Natural killer cell treated with Interleukin-12 subunit alpha and Interleukin-12 subunit beta and Interleukin-15 and Interleukin-18, amount 100 ng/mL, for 72 hours (primary cell): ENCODE data around the gene FREM3. TPM values are rescaled to one million over a fixed set of nuclear protein-coding genes. Genes with fewer than 3 reads are reported as not detected.

ENCODE experiments used
- ATAC-seq, 2 donors: fragments of 150-1000 bp; cut with Tn5 transposase in 1 of 2; sonication (Bioruptor Pico), chemical (Tn5 transposase) in 1 of 2; 2 replicates each; pipeline ENCODE4 v1.10.0; 2021
- DNase-seq: peaks from one replicate; pipeline ENCODE4 v3.0.0; 2022; ENCODE audit warnings: low spot score
- H3K27ac Mint-ChIP-seq, 2 donors: 1 replicate in 1 of 2; 2 replicates in 1 of 2; pipeline ENCODE4 v1.8.0; 2022; ENCODE audit warnings: mixed read lengths in 2 of 2, mild to moderate bottlenecking in 1 of 2, moderate library complexity in 1 of 2
- H3K27me3 Mint-ChIP-seq, 2 donors: 1 replicate in 1 of 2; 2 replicates in 1 of 2; pipeline ENCODE4 v1.8.0; 2022; ENCODE audit warnings: mixed read lengths in 2 of 2
- H3K36me3 Mint-ChIP-seq: one replicate; pipeline ENCODE4 v1.8.0; 2022; ENCODE audit warnings: mixed read lengths
- H3K4me1 Mint-ChIP-seq, 2 donors: 1 replicate in 1 of 2; 2 replicates in 1 of 2; pipeline ENCODE4 v1.8.0; 2022; ENCODE audit warnings: low read depth in 2 of 2, mixed read lengths in 2 of 2, mild to moderate bottlenecking in 1 of 2
- H3K4me3 Mint-ChIP-seq: one replicate; pipeline ENCODE4 v1.8.0; 2022; ENCODE audit warnings: mixed read lengths
- H3K9me3 Mint-ChIP-seq: 2 replicates; pipeline ENCODE4 v1.8.0; 2022; ENCODE audit warnings: mixed read lengths
- total RNA-seq, 2 donors: library from RNA; stranded (reverse); gene quantifications; one replicate each; pipeline ENCODE4 v1.2.3, GENCODE V29; 2022

FREM3 gene
- total RNA-seq, 2 donors from 2014 or later, result not detected

DNA sequence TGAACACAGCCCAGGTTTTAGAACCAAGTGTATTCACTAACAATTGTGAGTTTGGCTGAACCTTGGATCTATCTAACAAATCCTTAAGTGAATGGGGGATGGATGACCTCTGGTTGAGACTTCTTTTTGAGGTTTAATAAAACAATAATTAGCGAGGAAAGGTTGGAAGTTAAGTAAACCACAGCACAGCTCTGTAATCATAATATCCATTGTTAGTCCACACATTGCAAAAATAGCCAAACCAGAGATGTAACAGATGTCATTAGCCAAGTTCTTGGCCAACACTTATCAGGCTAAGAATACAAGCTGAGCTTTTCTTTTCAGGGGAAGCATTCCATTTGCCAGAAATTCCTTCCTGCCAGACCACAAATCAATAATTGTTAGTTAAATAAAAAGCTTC, 59.1 kb downstream of the FREM3 start:
- H3K27ac Mint-ChIP-seq, result no peak overlapping the region
- peaks cover under 1% of the 10 kb centered on the region for H3K36me3 Mint-ChIP-seq
- peaks cover 5% of the 10 kb centered on the region for H3K9me3 Mint-ChIP-seq
- no peak overlapping the region for H3K4me3 Mint-ChIP-seq
- no peak for DNase-seq
- no peaks in the 10 kb centered on the region for H3K4me1 Mint-ChIP-seq
- H3K27me3 Mint-ChIP-seq, result no peaks in the 10 kb centered on the region
- no peak for ATAC-seq

- Mint-ChIP-seq H3K4me3 (no peak overlapping the region), H3K36me3 (no peaks in the 10 kb centered on the region), H3K4me1 (no peaks in the 10 kb centered on the region), H3K27me3 (peaks cover 12 to 22% of the 10 kb centered on the region in 2 donors), H3K9me3 (peaks cover 9% of the 10 kb centered on the region), H3K27ac (no peak overlapping the region)
- ATAC-seq (no peak), DNase-seq (no peak)
Measured at GRCh38 chr4:143634763-143635162, 65.7 kb downstream of the FREM3 start.

DNA sequence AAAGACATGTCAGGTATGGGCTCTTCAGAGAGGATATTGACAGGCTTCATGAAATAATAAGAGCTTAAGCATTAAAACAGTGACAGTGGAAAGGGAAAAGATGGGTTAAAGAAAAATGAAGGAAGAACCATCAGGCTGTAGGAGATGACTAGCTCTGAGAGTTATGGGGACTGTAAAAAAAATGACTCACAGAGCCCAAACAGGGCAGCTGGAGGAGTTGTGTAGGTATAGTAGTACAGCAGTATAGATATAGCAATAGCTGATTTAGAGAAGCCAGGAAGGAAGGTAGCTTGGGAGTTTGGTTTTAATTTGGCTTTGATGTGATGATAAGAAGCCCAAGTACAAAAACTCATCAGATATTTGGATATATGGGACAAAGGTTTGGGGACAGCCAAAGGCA, 66.6 kb downstream of the FREM3 start:
- Mint-ChIP-seq H3K4me3 (no peak overlapping the region), H3K4me1 (no peaks in the 10 kb centered on the region), H3K9me3 (peaks cover 9% of the 10 kb centered on the region), H3K36me3 (no peaks in the 10 kb centered on the region), H3K27ac (no peak overlapping the region), H3K27me3 (peaks cover 12 to 22% of the 10 kb centered on the region in 2 donors)
- ATAC-seq, result no peak
- DNase-seq, result no peak

GRCh38 chr4:143626134-143626911, 74.2 kb downstream of the FREM3 start:
- no peak overlapping the region for H3K4me3 Mint-ChIP-seq
- H3K9me3 Mint-ChIP-seq, result peaks cover 12% of the 10 kb centered on the region
- H3K36me3 Mint-ChIP-seq, result no peaks in the 10 kb centered on the region

DNA sequence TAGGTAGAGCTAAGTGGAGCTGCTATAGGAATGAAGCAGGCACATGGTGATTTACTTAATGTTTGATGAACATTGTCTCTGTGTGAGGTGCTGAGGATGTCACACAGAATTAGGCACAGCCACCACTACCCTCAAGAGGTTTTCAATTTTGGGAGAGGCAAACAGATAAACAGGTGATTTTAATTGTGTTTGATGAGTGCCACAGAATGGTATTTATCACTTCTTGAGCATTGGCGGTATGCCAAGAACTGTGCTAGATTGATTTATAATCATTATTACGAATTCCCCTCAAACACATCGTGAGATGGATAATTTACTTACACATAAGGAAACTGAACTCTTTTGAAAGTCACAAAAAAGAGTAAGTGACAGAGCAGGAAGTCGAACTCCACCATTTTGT, 74.8 kb downstream of the FREM3 start:
- H3K4me1 Mint-ChIP-seq, result no peaks in the 10 kb centered on the region
- H3K27me3 Mint-ChIP-seq, result no peaks in the 10 kb centered on the region
- no peaks in the 10 kb centered on the region for H3K36me3 Mint-ChIP-seq
- peaks cover 12% of the 10 kb centered on the region for H3K9me3 Mint-ChIP-seq
- no peak overlapping the region for H3K4me3 Mint-ChIP-seq
- DNase-seq, result no peak
- H3K27ac Mint-ChIP-seq, result no peak overlapping the region
- ATAC-seq, result no peak

More at GRCh38 chr4:143626134-143626911, 74.2 kb downstream of the FREM3 start:
- Mint-ChIP-seq H3K27ac (no peak overlapping the region), H3K4me1 (no peaks in the 10 kb centered on the region), H3K27me3 (peaks cover 0 to 2% of the 10 kb centered on the region in 2 donors)
- ATAC-seq (no peak), DNase-seq (no peak)

- ATAC-seq (no peak), DNase-seq (no peak)
- Mint-ChIP-seq H3K9me3 (peaks cover 12% of the 10 kb centered on the region), H3K4me1 (no peaks in the 10 kb centered on the region), H3K27ac (no peak overlapping the region), H3K27me3 (peaks cover 0 to 4% of the 10 kb centered on the region in 2 donors), H3K4me3 (no peak overlapping the region), H3K36me3 (no peaks in the 10 kb centered on the region)
Measured at GRCh38 chr4:143623896-143624295, 76.6 kb downstream of the FREM3 start.

DNA sequence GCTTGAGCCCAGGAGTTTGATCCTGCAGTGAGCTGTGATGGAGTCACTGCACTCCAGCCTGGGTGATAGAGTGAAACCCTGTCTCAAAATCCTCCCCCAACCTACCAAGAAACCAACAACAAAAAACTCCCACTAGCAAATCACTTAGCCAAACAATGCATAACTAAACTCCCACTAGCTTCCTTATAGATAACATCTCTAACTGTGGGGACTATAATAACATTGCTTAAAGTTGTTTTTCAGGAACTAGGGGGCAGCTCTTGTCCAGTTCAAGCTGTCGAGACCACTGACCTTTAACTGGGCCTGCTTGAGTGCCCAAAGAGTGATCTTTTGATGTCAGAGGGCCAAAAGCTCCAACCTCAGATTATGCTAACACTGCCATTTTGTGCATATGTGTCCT, 81.7 kb downstream of the FREM3 start:
- Mint-ChIP-seq H3K4me3 (no peak overlapping the region), H3K27ac (no peak overlapping the region), H3K9me3 (peaks cover 4% of the 10 kb centered on the region), H3K27me3 (peaks cover 3 to 18% of the 10 kb centered on the region in 2 donors), H3K36me3 (no peaks in the 10 kb centered on the region), H3K4me1 (peaks cover 5 to 6% of the 10 kb centered on the region in 2 donors)
- ATAC-seq, result no peak
- DNase-seq, result no peak

DNA sequence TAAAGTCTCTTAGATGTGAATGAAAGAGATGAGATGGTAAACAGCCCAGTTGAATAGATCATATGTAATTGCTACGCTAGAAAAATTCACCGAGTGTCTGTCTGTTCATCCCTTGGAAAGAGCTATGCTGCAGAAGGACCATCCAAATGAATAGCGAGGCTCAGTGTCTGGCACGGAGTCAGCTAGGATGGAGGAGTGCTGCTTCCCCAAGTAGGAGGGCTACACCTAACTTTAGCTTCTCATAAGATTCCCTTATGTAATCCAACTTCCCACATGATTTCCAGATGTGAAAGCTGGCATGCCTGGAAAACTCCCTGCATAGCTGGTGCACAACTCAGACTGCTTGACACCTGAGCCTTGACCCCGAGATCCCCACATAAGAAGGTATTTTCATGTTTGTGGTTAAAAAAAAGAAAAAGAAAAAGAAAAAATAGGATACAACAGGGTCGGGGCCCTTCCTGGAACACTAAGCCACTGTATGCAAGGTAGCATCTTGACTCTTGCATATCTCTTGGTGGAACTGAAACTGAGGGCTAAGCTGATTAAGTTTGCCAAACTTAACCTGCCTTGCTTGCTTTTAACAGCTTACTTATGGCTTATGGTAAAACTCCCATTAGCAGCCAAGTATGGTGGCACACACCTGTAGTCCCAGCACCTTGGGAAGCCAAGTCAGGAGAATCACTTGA, 82.3 kb downstream of the FREM3 start:
- Mint-ChIP-seq H3K4me3 (no peak overlapping the region), H3K36me3 (no peaks in the 10 kb centered on the region), H3K4me1 (peaks cover 5 to 6% of the 10 kb centered on the region in 2 donors), H3K9me3 (peaks cover 4% of the 10 kb centered on the region), H3K27me3 (peaks cover 3 to 18% of the 10 kb centered on the region in 2 donors), H3K27ac (no peak overlapping the region)
- ATAC-seq (no peak), DNase-seq (no peak)

- Mint-ChIP-seq H3K27me3 (peaks cover 3 to 18% of the 10 kb centered on the region in 2 donors), H3K36me3 (no peaks in the 10 kb centered on the region), H3K4me1 (peaks cover 5 to 6% of the 10 kb centered on the region in 2 donors), H3K4me3 (no peak overlapping the region), H3K9me3 (peaks cover 4% of the 10 kb centered on the region), H3K27ac (no peak overlapping the region)
- ATAC-seq, result peak; percentile 55 to 79
- DNase-seq, result no peak
Measured at GRCh38 chr4:143616771-143617170, 83.7 kb downstream of the FREM3 start.

DNA sequence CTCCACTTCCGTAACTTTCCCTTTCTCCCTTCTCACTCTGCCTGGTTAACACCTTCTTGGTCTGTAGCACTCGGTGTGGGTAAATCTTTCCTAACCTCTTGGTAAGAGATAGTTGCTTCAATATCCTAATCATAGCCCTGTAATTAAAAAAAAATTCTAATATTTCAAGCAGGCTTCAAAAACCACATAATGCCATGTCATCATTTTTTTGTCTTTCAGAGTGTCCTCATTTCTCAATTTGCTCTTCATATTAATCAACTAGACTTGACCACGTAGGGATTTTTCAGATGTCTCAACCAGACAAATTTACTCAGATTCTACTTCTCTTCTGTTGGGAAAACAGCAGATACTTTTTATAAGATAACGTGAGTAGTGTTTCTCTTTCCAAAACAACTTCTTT, 91.0 kb downstream of the FREM3 start:
- H3K27me3 Mint-ChIP-seq, result peaks cover 0 to 4% of the 10 kb centered on the region in 2 donors
- H3K36me3 Mint-ChIP-seq, result no peaks in the 10 kb centered on the region
- DNase-seq (no peak), ATAC-seq (no peak)
- H3K27ac Mint-ChIP-seq, result no peak overlapping the region
- no peak overlapping the region for H3K4me3 Mint-ChIP-seq
- no peaks in the 10 kb centered on the region for H3K9me3 Mint-ChIP-seq
- H3K4me1 Mint-ChIP-seq, result no peaks in the 10 kb centered on the region

DNA sequence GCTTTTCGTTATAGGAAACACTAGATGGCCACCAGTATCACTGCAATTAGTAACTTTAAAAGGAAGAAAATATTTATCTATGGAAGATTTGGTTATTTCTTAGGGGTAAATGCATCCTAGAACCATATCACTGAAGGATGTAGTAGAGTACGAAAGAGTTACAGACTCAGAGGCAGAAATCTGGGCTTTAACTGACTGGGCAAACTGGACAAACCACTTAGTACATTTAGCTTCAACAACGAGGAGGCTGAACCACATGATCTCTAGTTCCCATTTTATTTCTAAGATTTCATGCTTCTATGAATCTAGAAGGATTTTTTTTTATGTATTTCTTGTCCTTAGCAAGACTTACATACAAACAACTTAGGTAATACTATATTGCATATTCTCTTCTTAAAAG, 94.0 kb downstream of the FREM3 start:
- Mint-ChIP-seq H3K36me3 (no peaks in the 10 kb centered on the region), H3K27me3 (peaks cover 0 to 10% of the 10 kb centered on the region in 2 donors), H3K9me3 (no peaks in the 10 kb centered on the region), H3K27ac (no peak overlapping the region), H3K4me3 (no peak overlapping the region), H3K4me1 (no peaks in the 10 kb centered on the region)
- DNase-seq, result no peak
- ATAC-seq, result no peak

GRCh38 chr4:143599827-143600226, 100.6 kb downstream of the FREM3 start:
- DNase-seq, result no peak
- H3K27me3 Mint-ChIP-seq, result peaks cover 6 to 27% of the 10 kb centered on the region in 2 donors
- ATAC-seq, result no peak
- H3K27ac Mint-ChIP-seq, result no peak overlapping the region
- H3K9me3 Mint-ChIP-seq, result no peaks in the 10 kb centered on the region
- H3K36me3 Mint-ChIP-seq, result no peaks in the 10 kb centered on the region
- peaks cover 0 to 2% of the 10 kb centered on the region in 2 donors for H3K4me1 Mint-ChIP-seq
- no peak overlapping the region for H3K4me3 Mint-ChIP-seq

GRCh38 chr4:143598816-143599215, 101.7 kb downstream of the FREM3 start:
- H3K9me3 Mint-ChIP-seq, result peaks cover 3% of the 10 kb centered on the region
- DNase-seq (no peak), ATAC-seq (no peak)
- H3K4me1 Mint-ChIP-seq, result peaks cover 0 to 2% of the 10 kb centered on the region in 2 donors
- peaks cover 9 to 31% of the 10 kb centered on the region in 2 donors for H3K27me3 Mint-ChIP-seq
- H3K27ac Mint-ChIP-seq, result no peak overlapping the region
- H3K36me3 Mint-ChIP-seq, result peaks cover 4% of the 10 kb centered on the region
- H3K4me3 Mint-ChIP-seq, result no peak overlapping the region

DNA sequence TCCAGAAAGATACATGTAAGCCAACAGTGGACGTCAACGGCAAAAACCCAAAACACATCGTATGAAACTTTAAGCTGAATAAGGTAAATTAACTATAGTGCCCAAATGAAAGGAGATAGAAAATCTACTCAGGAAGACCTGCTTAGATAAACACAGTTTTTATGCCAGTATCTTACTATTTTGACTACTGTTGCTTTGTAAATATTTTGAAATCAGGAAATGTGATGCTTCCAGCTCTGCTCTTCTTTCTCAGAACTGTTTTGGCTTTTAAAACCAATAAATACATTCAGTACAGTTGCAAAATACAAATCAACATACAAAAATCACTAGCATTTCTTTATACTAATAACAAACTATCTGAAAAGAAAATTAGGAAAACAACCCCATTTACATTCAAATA, 103.2 kb downstream of the FREM3 start:
- DNase-seq, result no peak
- Mint-ChIP-seq H3K4me3 (no peak overlapping the region), H3K27me3 (peaks cover 9 to 38% of the 10 kb centered on the region in 2 donors), H3K4me1 (peaks cover 0 to 2% of the 10 kb centered on the region in 2 donors), H3K9me3 (peaks cover 3% of the 10 kb centered on the region), H3K27ac (no peak overlapping the region), H3K36me3 (peaks cover 4% of the 10 kb centered on the region)
- ATAC-seq, result no peak
